ENCODE data around the gene FBXL12.
A peak's percentile ranks its signal among the peaks of the same experiment; 100 is the strongest.
"Not testable (repeated sequence)": the region's sequence is repeated elsewhere in the genome, so short reads cannot be mapped to it uniquely, and the experiment has no call there.

Gene FBXL12

GRCh38 chr19:9818734-9819595 lies at the start of gene FBXL12:
TSS of gene FBXL12 (minus strand) at chr19:9819079. CDS start at chr19:9818813, 266 bp downstream.
- DNase-seq: peak; percentile 99

- DNase-seq: no peak
These were observed 47.0 kb upstream of the FBXL12 start for GRCh38 chr19:9865732-9866501.

GRCh38 chr19:9863759-9864158 lies 44.9 kb upstream of the FBXL12 start:
- DNase-seq: no peak

GRCh38 chr19:9862938-9863337 lies 44.1 kb upstream of the FBXL12 start:
- no peak for DNase-seq

- no peak for DNase-seq
These were observed 42.6 kb upstream of the FBXL12 start for GRCh38 chr19:9861503-9861902.

GRCh38 chr19:9860407-9860806 lies 41.5 kb upstream of the FBXL12 start:
- DNase-seq: no peak

- no peak for DNase-seq
These were observed 39.9 kb upstream of the FBXL12 start for GRCh38 chr19:9858766-9859165.

- no peak for DNase-seq
These were observed 39.3 kb upstream of the FBXL12 start for GRCh38 chr19:9857920-9858746.

- no peak for DNase-seq
These were observed 38.3 kb upstream of the FBXL12 start for GRCh38 chr19:9857076-9857721.

- no peak for DNase-seq
These were observed 37.7 kb upstream of the FBXL12 start for GRCh38 chr19:9856609-9857008.

- DNase-seq: no peak
These were observed 35.5 kb upstream of the FBXL12 start for GRCh38 chr19:9854282-9854846.

GRCh38 chr19:9850235-9850959 lies 31.5 kb upstream of the FBXL12 start:
- peak; percentile 56 for DNase-seq

GRCh38 chr19:9849791-9850190 lies 30.9 kb upstream of the FBXL12 start:
- no peak for DNase-seq

GRCh38 chr19:9848762-9849161 lies 29.9 kb upstream of the FBXL12 start:
- DNase-seq: no peak

GRCh38 chr19:9848060-9848459 lies 29.2 kb upstream of the FBXL12 start:
- no peak for DNase-seq

GRCh38 chr19:9847087-9847671 lies 28.3 kb upstream of the FBXL12 start:
- DNase-seq: no peak

GRCh38 chr19:9843626-9844273 lies 24.9 kb upstream of the FBXL12 start:
- not testable (repeated sequence) for DNase-seq

GRCh38 chr19:9842834-9843625 lies 24.2 kb upstream of the FBXL12 start:
- DNase-seq: no peak

GRCh38 chr19:9839415-9839814 lies 20.5 kb upstream of the FBXL12 start:
- DNase-seq: no peak

- no peak for DNase-seq
These were observed 19.4 kb upstream of the FBXL12 start for GRCh38 chr19:9838324-9838723.

Measured in NCI-H1092 (cell line).